Astrocyte (in vitro differentiated cells and primary cell): ENCODE results near the gene EXOC4.

Source experiments
- EZH2 ChIP-seq: IDR thresholded peaks from 2 replicates; pipeline ENCODE4 v1.6.1; 2012; ENCODE audit warnings: mild to moderate bottlenecking, low read length, inconsistent platforms; ENCODE audit not compliant: insufficient read depth
- TF ChIP-seq, protein P1 (sequence below): IDR thresholded peaks from 2 replicates; pipeline ENCODE4 v1.5.1; 2011; ENCODE audit warnings: low read depth, mild to moderate bottlenecking, inconsistent platforms, low read length, moderate library complexity; ENCODE audit not compliant: insufficient read depth

DNA sequence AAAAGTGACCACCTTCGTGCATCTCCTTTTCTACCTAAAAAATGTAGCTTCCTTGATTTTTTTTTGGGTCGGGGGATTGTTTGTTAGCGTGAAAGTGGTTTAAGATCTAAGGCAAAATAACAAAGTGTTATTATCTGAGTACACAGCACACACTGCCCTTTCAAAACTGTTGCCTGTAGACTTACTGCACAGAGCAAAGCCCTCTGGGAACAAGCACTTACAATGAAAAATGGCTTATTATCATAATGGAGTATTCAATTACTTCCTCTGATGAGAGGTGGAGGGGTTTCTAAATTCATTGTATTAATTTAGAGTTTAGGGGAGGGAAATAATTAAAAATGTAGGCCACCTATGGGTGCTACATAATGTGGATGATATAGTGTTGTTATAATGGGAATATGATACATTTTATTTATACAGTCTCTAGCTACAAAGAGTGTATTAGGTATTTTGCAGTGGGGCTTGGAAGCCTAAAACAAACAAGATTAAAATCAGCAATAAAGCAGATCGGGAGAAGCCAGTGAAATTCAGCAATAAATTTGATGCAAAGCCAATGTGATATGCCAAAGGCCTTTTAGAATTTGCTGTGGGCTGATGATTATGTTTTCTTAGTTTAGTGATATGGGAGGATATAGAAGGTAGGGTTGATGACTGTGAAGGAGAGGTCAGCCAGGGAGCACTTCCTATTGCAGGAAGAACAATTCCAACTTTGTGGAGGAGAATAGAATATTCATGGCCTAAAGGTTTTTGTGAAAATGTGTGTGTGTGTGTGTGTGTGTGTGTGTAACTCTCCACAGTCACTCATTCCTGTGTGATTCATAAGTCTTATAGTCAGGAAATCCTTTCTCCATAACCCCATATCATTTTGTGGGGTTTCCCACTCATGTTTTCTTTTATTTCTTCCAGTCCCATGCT, 17.7 kb upstream of the EXOC4 start:
- TF ChIP-seq, protein P1, sequence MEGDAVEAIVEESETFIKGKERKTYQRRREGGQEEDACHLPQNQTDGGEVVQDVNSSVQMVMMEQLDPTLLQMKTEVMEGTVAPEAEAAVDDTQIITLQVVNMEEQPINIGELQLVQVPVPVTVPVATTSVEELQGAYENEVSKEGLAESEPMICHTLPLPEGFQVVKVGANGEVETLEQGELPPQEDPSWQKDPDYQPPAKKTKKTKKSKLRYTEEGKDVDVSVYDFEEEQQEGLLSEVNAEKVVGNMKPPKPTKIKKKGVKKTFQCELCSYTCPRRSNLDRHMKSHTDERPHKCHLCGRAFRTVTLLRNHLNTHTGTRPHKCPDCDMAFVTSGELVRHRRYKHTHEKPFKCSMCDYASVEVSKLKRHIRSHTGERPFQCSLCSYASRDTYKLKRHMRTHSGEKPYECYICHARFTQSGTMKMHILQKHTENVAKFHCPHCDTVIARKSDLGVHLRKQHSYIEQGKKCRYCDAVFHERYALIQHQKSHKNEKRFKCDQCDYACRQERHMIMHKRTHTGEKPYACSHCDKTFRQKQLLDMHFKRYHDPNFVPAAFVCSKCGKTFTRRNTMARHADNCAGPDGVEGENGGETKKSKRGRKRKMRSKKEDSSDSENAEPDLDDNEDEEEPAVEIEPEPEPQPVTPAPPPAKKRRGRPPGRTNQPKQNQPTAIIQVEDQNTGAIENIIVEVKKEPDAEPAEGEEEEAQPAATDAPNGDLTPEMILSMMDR = no peak
- no peak for TF ChIP-seq EZH2
